Measurements from ENCODE around the gene ARHGAP29.

The ARHGAP29 gene, protein sequence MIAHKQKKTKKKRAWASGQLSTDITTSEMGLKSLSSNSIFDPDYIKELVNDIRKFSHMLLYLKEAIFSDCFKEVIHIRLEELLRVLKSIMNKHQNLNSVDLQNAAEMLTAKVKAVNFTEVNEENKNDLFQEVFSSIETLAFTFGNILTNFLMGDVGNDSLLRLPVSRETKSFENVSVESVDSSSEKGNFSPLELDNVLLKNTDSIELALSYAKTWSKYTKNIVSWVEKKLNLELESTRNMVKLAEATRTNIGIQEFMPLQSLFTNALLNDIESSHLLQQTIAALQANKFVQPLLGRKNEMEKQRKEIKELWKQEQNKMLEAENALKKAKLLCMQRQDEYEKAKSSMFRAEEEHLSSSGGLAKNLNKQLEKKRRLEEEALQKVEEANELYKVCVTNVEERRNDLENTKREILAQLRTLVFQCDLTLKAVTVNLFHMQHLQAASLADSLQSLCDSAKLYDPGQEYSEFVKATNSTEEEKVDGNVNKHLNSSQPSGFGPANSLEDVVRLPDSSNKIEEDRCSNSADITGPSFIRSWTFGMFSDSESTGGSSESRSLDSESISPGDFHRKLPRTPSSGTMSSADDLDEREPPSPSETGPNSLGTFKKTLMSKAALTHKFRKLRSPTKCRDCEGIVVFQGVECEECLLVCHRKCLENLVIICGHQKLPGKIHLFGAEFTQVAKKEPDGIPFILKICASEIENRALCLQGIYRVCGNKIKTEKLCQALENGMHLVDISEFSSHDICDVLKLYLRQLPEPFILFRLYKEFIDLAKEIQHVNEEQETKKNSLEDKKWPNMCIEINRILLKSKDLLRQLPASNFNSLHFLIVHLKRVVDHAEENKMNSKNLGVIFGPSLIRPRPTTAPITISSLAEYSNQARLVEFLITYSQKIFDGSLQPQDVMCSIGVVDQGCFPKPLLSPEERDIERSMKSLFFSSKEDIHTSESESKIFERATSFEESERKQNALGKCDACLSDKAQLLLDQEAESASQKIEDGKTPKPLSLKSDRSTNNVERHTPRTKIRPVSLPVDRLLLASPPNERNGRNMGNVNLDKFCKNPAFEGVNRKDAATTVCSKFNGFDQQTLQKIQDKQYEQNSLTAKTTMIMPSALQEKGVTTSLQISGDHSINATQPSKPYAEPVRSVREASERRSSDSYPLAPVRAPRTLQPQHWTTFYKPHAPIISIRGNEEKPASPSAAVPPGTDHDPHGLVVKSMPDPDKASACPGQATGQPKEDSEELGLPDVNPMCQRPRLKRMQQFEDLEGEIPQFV

DNA sequence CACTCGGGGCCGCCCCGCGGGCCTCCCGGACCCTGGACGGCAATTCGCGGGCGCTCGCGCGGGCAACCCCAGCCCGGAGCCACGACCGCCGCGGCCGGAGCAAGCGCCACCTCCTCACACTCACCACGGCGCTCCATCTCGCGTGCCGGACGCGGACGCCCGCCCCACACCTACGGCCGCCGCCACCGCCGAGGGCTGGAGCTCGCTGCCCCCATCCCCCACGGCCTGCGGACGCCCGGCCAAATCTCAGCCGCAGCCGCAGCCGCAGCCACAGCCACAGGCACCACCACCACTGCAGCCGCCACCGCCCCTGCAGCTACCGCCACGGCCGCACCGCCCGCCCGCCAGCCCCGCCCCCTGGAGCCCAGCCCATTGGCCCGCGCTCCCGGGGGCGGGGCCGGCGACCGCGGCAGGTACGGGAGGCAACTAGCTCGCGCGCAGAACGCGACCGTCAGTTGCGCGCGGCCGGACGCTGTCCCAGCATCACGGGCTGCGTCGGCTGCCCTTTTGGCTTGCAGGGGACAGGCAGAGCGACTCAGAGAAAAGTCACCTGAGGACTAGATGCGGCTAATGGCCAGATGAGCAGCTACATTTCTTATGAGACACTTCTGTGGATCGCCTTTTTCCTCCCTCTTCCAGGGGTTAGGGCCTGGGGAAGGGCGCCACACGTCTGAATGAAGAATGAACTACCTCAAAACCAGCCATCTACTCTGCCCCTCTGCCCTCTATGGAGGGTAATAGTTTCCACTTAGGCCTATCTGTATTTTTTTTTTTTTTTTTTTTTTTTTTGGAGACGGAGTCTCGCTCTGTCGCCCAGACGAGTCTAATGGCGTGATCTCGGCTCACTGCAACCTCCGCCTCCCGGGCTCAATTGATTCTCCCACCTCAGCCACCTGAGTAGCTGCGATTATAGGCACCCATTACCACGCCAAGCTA lies at the start of gene ARHGAP29:
ARHGAP29 (minus strand) TSS at position 294 of the 936 bp plus-strand sequence. CDS start 5,973 bp downstream, outside the sequence.
- peak in 1 of 2 donors; percentile 8 for DNase-seq (ENCODE audit: low read depth in 2 of 2)

DNA sequence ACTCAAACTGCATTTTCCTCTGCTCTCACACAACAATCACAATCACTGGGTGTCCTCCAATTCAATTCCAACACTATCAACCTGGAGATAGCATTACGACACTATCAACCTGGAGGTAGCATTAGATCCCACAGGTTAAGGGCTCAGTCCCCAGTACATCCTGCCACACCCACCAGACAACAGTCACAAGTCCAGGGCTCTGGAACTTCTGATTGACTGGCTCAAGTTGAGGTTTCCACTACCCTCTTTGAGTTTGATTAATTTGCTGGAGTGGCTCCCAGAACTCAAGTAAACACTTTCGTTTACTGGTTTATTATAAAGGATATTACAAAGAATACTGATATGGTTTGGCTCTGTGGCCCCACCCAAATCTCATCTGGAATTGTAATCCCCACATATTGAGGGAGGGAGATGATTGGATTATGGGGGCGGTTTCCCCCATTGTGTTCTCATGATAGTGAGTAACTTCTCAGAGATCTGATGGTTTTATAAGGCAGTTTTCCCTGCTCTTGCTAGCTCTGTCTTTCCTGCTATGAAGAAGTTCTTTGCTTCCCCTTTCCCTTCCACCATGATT lies 49.6 kb upstream of the ARHGAP29 start:
- no peak for DNase-seq (ENCODE audit: low read depth in 2 of 2)

DNA sequence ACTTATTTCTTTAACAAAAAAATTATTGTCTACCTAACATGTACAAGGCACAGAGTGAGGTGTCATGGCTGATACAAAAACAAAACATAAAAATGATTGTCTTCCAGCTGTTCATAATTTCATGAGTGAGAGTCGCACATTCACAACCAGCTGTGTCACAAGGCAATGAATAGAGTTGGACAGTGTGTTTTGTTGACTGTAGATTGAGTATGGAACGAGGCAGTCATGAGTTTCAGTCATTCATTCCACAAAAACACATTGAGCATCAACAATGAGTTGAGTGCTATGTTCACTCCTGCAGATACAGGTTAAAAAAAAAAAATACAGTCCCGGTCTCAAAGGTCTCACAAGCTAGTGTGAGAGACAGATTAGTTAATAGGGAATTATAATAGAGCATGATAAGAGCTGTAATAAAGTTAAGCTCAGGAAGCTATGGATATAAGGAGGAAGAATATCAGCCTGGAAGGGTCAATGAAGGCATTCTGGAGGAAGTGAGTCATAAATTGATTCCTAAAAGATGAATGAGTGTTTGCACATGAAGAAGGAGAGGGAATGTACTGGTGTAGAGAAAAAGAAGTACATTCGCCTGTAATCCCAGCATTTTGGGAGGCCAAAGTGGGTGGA lies 47.8 kb upstream of the ARHGAP29 start:
- no peak for DNase-seq (ENCODE audit: low read depth in 2 of 2)

DNA sequence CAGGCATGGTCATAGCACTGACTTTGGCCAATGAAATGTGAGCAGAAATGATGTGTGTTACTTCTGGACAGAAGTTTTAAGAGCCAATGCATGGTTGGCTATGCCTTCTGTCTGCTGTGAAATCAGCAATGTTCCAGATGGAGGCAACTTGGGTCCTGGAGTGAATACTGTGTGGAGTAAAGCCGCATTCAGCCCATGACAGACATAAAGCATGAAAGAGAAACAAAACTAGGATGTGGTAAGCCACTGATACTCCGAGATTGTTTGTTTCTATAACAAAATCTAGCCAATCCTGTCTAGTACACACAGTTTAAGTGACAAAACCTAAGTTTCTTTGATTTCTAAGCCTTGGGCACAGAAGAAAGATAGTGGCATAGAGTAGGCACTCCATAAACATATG lies 47.1 kb upstream of the ARHGAP29 start:
- no peak for DNase-seq (ENCODE audit: low read depth in 2 of 2)

DNA sequence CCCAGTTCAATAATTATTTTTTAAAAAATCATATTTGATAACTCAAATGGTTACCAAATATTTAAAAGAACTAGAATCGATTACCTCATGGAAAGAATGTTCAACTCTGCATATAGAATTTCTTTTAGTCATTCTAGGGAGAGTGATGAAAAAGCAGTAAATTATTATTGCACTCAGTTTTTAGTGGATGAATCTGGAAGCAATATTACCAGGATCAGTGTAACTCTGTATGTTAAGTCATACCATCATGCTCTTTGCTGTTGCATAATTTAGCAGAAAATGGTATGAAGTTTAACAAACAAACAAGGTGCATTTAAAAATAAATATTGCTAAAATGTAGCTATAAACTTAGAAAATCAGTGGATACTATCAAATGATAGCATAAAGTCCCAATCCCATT lies 46.1 kb upstream of the ARHGAP29 start:
- no peak for DNase-seq (ENCODE audit: low read depth in 2 of 2)

DNA sequence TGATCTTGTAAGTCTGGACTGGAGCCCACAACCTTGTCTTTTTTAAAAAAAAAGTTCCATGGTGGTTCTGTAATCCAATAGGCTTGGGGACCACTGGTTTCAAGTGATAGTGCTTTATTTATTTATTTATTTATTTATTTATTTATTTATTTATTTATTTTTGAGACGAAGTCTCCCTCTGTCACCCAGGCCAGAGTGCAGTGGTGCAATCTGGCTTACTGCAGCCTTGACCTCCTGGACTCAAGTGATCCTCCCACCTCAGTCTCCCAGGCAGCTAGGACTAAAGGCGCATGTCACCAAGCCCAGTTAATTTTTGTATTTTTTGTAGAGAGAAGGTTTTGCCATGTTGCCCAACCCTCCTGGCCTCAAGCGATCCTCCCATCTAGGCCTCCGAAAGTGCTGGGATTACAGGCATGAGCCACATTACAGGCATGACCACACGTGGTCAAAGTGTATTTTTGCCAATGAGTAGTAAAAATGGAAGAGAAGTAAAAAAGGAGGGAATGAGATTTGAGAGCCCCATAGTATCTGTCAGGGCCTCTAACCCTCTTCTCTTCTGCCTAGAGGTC lies 44.8 kb upstream of the ARHGAP29 start:
- no peak for DNase-seq (ENCODE audit: low read depth in 2 of 2)

DNA sequence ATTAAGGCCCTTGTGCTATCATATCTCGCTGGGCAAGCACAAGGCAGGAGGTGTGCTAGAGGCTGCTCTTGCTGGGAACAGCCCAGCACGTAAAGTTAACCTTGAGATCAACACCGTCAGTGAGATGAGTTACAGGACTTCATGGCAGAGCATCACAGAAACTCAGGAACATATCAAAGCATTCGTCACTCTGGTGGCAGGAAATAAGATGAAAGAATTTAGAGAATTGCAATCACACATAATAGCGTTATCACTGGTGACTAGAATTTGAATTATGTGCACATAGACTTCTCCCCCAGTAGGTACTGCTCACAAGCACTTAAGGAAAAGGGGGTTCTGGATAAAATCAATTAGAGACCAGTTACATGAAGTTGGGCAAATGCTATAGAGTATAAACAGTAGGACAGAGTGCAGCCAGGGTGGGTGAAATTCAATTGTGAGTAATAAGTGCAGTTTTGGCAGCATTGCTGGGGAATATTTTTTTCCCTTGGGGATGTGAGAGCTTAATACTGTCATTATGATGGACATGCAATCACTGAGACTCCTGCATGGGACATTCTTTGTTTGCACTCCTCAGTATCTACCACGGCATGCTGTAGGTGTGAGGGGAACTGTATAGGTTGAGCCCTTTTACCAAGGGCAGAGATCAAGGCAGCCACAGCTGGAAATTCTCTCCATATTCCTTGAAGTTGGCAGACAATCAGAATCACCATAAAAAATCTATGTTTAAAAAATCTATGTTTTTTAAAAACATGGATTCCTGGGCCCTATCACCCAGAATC lies 44.2 kb upstream of the ARHGAP29 start:
- no peak for DNase-seq (ENCODE audit: low read depth in 2 of 2)

DNA sequence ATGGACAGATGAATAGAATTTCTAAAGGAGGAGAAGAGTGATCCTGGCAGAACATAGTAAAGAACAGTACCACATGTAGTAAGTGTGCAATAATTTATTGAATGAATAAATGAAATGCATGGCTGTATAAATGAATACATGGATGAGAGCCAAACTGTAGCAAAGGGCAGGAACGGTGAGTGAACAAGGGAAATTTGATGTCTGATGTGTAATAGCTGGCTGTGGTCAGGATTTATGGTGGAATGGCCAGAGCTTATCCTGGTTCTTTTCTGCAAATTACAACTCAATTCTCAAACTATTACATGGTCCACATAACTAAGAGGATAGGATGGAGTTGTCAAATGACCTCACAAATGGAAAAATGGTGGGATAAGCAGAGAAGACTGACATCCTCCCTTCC lies 43.2 kb upstream of the ARHGAP29 start:
- DNase-seq (ENCODE audit: low read depth in 2 of 2) = no peak

DNA sequence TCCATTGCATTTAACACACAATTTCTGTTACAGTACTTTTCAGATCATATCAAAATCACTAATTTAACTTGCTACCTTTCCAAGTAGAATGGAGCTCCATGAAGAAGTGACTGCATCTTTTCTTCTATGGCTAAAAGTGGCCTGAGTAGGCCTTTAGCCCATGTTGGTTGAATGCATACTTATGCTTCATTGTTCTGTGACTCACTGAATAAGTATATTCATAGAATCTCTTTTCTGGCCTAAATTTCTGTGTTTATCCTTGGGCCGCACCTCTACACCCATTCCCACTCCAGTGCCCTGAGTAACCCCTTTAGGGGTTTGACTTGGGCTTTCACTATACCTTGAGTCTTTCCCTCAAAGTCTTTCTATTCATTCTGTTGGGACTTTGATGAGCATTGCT lies 42.1 kb upstream of the ARHGAP29 start:
- DNase-seq (ENCODE audit: low read depth in 2 of 2) = no peak

DNA sequence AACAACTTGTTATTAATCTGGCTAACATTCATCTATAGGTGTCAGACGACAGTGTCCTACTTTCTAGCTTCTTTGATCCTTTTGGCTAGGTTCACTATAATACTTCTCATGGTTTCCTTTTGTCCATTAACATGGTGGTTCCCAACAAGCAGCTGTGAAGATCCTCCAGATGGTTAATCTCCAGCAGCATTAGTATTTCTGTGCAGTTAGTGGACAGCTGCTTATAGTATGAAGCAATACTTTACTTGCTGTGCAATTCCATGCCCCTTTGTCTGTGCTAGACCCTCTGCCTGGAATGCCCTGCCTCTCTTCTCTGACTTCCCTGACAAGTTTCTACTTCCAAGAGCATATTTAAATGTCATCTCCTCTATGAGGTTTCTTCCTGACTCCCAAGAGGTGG lies 41.7 kb upstream of the ARHGAP29 start:
- no peak for DNase-seq (ENCODE audit: low read depth in 2 of 2)

DNA sequence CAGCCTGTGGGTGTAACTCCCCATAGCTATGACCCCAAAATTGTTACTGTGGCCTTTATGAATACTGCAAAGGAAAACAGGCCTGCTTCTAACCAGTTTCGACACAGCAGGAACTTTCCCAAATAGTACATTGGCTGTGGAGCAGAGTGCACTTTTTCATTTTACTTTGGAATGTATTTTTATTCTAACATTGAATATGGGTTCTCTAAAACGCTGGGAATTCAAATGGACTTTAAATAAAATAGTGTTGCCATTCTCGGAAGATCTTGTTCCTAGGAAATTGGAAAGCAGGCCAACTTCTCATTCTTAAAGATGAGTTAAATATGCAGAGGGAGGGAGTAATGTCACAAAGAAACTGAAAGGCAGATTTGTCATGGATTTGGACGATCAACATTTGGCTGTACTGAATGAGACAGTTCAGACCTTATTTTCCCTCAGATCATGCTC lies 39.6 kb upstream of the ARHGAP29 start:
- no peak for DNase-seq (ENCODE audit: low read depth in 2 of 2)

DNA sequence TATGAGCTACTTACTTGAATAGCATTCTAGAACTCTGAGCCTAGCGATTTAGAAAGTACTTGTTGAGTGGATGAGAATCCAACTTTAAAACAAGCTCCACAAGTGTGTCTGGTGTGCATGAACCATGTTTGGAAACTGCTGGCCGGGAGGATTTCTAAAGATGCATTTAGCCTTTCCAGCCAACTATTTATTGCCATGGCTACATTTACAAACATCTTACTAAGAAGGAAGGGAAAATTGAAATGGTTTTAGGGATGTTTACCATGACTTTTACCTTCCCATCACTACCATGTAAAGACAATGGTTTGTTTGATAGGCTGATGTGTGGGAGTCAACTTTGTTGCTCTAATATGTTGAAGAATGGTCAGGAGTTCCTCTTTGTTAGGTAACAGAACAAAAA lies 37.7 kb upstream of the ARHGAP29 start:
- no peak for DNase-seq (ENCODE audit: low read depth in 2 of 2)

DNA sequence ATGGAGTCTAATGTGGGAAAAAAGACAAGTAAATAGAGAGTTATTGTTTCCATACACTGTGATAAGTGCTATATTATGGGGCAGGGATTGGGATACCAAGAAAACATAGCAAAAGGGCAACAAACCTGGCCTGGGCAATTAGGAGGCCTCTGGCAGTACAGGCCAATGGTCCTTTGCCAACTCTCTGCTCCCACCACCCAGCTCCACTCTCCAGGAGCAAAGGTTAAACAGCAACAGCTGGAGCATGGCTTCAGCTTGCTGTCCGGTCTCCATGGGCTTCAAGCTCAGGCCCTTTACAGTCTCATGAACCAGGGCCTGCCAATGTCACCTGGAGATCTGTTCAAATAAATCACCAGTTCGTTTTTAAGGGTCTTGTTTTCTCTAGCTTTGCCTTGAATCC lies 37.2 kb upstream of the ARHGAP29 start:
- no peak for DNase-seq (ENCODE audit: low read depth in 2 of 2)

DNA sequence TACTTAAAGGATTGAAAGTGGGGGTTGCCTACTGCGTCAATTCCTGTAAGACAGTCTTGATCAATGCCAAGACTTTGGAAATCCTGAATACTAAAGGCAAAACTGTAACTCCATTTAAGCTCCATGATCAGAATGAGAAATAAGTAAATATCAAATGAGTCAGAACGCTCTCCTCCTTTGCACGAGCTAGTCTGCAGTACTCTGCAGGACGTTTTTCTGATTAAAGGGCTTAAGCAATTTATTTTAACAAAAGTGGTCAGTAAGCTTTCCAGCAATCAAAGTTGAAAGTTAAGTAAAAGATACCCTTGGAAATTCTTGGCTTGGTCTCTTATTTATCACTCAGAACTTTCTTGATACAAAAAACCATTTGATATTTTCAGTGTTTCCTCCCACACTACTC lies 35.7 kb upstream of the ARHGAP29 start:
- DNase-seq (ENCODE audit: low read depth in 2 of 2) = no peak

DNA sequence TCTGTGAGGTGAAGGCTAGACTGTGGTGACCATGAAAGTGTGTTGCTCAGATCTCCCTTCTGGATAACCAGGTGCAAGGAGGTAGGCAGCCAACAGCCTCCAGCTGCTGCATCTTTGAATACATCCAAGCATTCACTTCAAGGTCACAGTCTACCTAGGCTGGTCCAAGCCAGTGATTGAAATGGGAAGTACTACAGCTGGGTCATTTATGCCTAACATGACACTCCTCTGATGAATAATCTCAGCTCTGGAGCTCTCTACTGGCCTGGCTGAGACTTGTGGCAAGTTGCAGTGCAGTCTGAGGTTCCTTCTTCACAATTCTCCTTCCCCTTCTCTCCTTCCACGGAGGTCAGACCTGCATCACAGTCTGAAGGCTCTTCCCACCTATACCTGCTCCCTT lies 35.0 kb upstream of the ARHGAP29 start:
- no peak for DNase-seq (ENCODE audit: low read depth in 2 of 2)

DNA sequence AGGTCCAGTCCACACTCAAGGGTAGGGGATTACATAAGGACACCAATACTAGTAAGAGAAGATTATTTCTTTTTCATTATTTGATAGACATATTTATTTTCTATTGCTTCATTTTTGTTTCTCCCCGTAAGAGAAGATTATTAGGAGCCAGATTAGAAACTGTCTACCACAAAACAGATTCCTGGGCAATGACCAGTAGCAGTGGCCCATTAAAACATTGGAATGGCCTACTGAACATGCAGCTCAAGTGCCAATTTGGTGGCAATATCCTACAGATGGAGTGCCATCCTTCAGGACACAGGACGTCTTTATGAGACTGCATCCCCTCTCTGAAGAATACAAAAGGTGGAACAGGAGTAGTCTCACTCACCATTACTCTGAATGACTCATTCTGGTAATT lies 34.0 kb upstream of the ARHGAP29 start:
- no peak for DNase-seq (ENCODE audit: low read depth in 2 of 2)

DNA sequence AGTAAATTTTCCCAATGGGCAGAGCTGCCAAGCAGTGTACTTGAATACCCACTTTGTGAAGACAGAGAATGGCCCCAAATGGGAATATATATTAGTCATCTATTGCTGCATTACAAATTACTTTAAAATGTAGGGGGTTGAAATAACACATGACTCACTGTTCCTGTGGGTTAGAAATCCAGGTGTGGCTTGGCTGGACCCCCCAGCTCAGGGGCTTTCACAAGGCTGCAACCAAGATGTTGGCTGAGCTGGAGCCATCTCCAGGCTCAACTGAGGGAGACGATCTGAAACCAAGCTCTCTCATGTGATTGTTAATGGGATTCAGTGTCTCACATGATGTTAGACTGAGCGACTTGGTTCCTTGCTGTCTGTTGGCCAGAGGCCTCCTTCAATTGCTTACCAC lies 33.4 kb upstream of the ARHGAP29 start:
- DNase-seq (ENCODE audit: low read depth in 2 of 2) = no peak

DNA sequence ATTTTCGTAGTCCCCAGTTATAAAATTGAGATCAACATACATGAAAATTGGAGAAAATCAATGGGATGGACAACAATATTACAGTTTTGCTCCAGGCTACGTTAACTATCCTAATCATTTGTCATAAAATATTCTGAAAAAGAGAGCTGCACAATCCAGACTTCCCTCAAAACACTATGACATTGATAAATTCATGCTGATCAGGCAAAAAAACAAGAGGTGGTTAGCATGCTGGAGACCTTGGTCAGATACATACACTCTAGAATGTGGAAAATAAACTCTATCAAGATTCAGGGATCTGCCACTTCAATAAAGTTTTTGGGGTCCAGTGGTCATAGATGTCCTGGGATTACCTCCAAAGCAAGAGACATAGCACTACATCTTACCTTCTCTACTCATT lies 32.5 kb upstream of the ARHGAP29 start:
- no peak for DNase-seq (ENCODE audit: low read depth in 2 of 2)

DNA sequence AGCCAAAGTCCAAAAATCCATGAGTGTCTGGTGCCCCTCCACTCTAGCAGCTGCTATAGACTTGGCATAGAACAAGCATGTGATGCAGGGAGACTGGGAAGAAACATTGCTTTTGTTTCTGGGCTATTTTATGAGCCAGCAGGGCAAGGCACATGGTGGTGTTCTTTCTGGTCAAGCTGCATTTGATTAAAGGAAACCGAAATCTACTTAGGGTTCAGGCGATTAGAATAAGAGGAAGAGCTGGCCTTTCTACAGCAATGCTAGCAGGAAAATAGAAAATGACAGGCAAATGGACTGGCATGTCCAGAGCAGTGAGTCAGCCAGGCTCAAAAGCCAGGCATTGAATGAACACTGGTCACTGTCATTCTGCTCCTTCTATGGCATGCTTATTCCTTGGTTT lies 28.5 kb upstream of the ARHGAP29 start:
- no peak for DNase-seq (ENCODE audit: low read depth in 2 of 2)

Measured in activated CD8-positive, alpha-beta memory T cell treated with anti-CD3 and anti-CD28 coated beads for 4 hours (primary cell).